RWPE2 (cell line): ENCODE measurements around the gene ALAS1.
A peak's percentile ranks its signal among the peaks of the same experiment; 100 is the strongest.

Source experiments
- ATAC-seq: fragments of 200-7000 bp; cut with Tn5 transposase; 3 replicates; pipeline ENCODE4 v1.9.1; 2021; ENCODE audit warnings: low read depth
- DNase-seq: peaks from one replicate; pipeline ENCODE4 v3.0.0-alpha.2; 2020; ENCODE audit warnings: low spot score
- H3K27ac ChIP-seq: fragments of 450-650 bp; 2 replicates; pipeline ENCODE4 v1.5.1; 2017; ENCODE audit warnings: mild to moderate bottlenecking; ENCODE audit not compliant: poor library complexity, severe bottlenecking
- H3K27me3 ChIP-seq: fragments of 250-450 bp; sonication (Bioruptor Pico); 2 replicates; pipeline ENCODE4 v1.5.1; 2021; ENCODE audit warnings: mild to moderate bottlenecking, moderate library complexity; ENCODE audit not compliant: insufficient read depth, poor library complexity, severe bottlenecking
- H3K36me3 ChIP-seq: fragments of 250-450 bp; sonication (Bioruptor Pico); 2 replicates; pipeline ENCODE4 v1.5.1; 2020; ENCODE audit warnings: low read depth, mild to moderate bottlenecking, moderate library complexity
- H3K4me1 ChIP-seq: fragments of 250-450 bp; sonication (Bioruptor Pico); 2 replicates; pipeline ENCODE4 v1.5.1; 2021; ENCODE audit warnings: mild to moderate bottlenecking, moderate library complexity; ENCODE audit not compliant: insufficient read depth, poor library complexity, severe bottlenecking
- H3K4me3 ChIP-seq: fragments of 250-450 bp; sonication (Bioruptor Pico); 2 replicates; pipeline ENCODE4 v1.5.1; 2021; ENCODE audit warnings: mild to moderate bottlenecking, moderate library complexity; ENCODE audit not compliant: severe bottlenecking
- H3K9me3 ChIP-seq: fragments of 250-450 bp; sonication (Bioruptor Pico); 2 replicates; pipeline ENCODE4 v1.5.1; 2021; ENCODE audit warnings: mild to moderate bottlenecking, moderate library complexity; ENCODE audit not compliant: severe bottlenecking
- CTCF ChIP-seq: fragments of 450-650 bp; IDR thresholded peaks from one replicate; pipeline ENCODE4 v1.5.1; 2017; ENCODE audit warnings: mild to moderate bottlenecking, moderate library complexity; ENCODE audit not compliant: poor library complexity, severe bottlenecking

ALAS1 gene

GRCh38 chr3:52203701-52204100 lies 5.7 kb downstream of the ALAS1 start:
- H3K9me3 ChIP-seq = no peaks in the 10 kb centered on the region
- ATAC-seq = no peak
- H3K27me3 ChIP-seq = no peaks in the 10 kb centered on the region
- no peak for DNase-seq
- no peak for TF ChIP-seq CTCF
- peaks cover 20% of the 10 kb centered on the region for H3K4me1 ChIP-seq
- H3K27ac ChIP-seq = no peak overlapping the region
- no peak overlapping the region for H3K4me3 ChIP-seq
- peaks cover 93% of the 10 kb centered on the region for H3K36me3 ChIP-seq

- Histone ChIP-seq H3K4me3 (no peak overlapping the region), H3K9me3 (no peaks in the 10 kb centered on the region), H3K36me3 (peaks cover 97% of the 10 kb centered on the region), H3K4me1 (peaks cover 20% of the 10 kb centered on the region), H3K27me3 (no peaks in the 10 kb centered on the region), H3K27ac (peak overlapping the region; percentile 14)
- TF ChIP-seq CTCF = no peak
- peak; percentile 75 for ATAC-seq
- DNase-seq = no peak
These were observed 6.5 kb downstream of the ALAS1 start for GRCh38 chr3:52204337-52205073.

GRCh38 chr3:52205727-52206372 lies 7.9 kb downstream of the ALAS1 start:
- Histone ChIP-seq H3K27me3 (no peaks in the 10 kb centered on the region), H3K4me3 (no peak overlapping the region), H3K27ac (no peak overlapping the region), H3K9me3 (no peaks in the 10 kb centered on the region), H3K4me1 (peaks cover 29% of the 10 kb centered on the region), H3K36me3 (peaks cover 94% of the 10 kb centered on the region)
- no peak for TF ChIP-seq CTCF
- ATAC-seq = no peak
- no peak for DNase-seq

- Histone ChIP-seq H3K9me3 (no peaks in the 10 kb centered on the region), H3K4me1 (peaks cover 32% of the 10 kb centered on the region), H3K27ac (no peak overlapping the region), H3K4me3 (no peak overlapping the region), H3K27me3 (no peaks in the 10 kb centered on the region), H3K36me3 (peaks cover 94% of the 10 kb centered on the region)
- DNase-seq (no peak), ATAC-seq (no peak)
- no peak for TF ChIP-seq CTCF
These were observed 10.6 kb downstream of the ALAS1 start for GRCh38 chr3:52208556-52208955.

- H3K27me3 ChIP-seq = no peaks in the 10 kb centered on the region
These were observed 12.1 kb downstream of the ALAS1 start for GRCh38 chr3:52210037-52210436.

More at GRCh38 chr3:52210037-52210436, 12.1 kb downstream of the ALAS1 start:
- DNase-seq (no peak), ATAC-seq (no peak)
- H3K4me1 ChIP-seq = peaks cover 23% of the 10 kb centered on the region
- H3K36me3 ChIP-seq = peaks cover 89% of the 10 kb centered on the region
- no peak overlapping the region for H3K27ac ChIP-seq
- H3K4me3 ChIP-seq = no peak overlapping the region
- H3K9me3 ChIP-seq = no peaks in the 10 kb centered on the region
- TF ChIP-seq CTCF = no peak
